Endodermal cell (in vitro differentiated cells): ENCODE results near the gene RNF223. TPM values are rescaled to one million over a fixed set of nuclear protein-coding genes. Genes with fewer than 3 reads are reported as not detected.
"Not testable (repeated sequence)": the region's sequence is repeated elsewhere in the genome, so short reads cannot be mapped to it uniquely, and the experiment has no call there.

Experiments used
- DNase-seq: peaks from one replicate; pipeline ENCODE4 v3.0.0-alpha.2; 2017
- H3K27ac ChIP-seq: 2 replicates; pipeline ENCODE4 v1.5.1; 2013; ENCODE audit warnings: mild to moderate bottlenecking, low read depth, low read length, moderate library complexity
- H3K27me3 ChIP-seq: 2 replicates; pipeline ENCODE4 v1.6.1; 2013; ENCODE audit warnings: mild to moderate bottlenecking, low read length, moderate library complexity; ENCODE audit not compliant: insufficient read depth, control insufficient read depth, poor library complexity, severe bottlenecking
- H3K36me3 ChIP-seq: 2 replicates; pipeline ENCODE4 v1.7.0; 2013; ENCODE audit warnings: mild to moderate bottlenecking, low read length, moderate library complexity; ENCODE audit not compliant: control insufficient read depth, insufficient read depth
- H3K4me1 ChIP-seq: one replicate; pipeline ENCODE4 v1.7.0; 2013; ENCODE audit warnings: low read length; ENCODE audit not compliant: control insufficient read depth, insufficient read depth
- H3K4me3 ChIP-seq: 2 replicates; pipeline ENCODE4 v1.5.1; 2013; ENCODE audit warnings: mild to moderate bottlenecking, low read length, moderate library complexity
- H3K9ac ChIP-seq: 2 replicates; pipeline ENCODE4 v1.6.1; 2013; ENCODE audit warnings: mild to moderate bottlenecking, low read length, moderate library complexity; ENCODE audit not compliant: poor library complexity, severe bottlenecking; ENCODE audit errors: extremely low read depth
- H3K9me3 ChIP-seq: 2 replicates; pipeline ENCODE4 v1.6.1; 2013; ENCODE audit warnings: mild to moderate bottlenecking, low read length, moderate library complexity; ENCODE audit not compliant: control insufficient read depth
- H3K27ac Mint-ChIP-seq: 2 replicates; pipeline ENCODE4 v1.8.0; 2020; ENCODE audit warnings: mixed read lengths
- H3K27me3 Mint-ChIP-seq: 2 replicates; pipeline ENCODE4 v1.8.0; 2021; ENCODE audit warnings: mild to moderate bottlenecking, mixed read lengths; ENCODE audit not compliant: insufficient read depth
- H3K36me3 Mint-ChIP-seq: 2 replicates; pipeline ENCODE4 v1.8.0; 2020; ENCODE audit warnings: low read depth, mixed read lengths
- H3K4me1 Mint-ChIP-seq: 2 replicates; pipeline ENCODE4 v1.8.0; 2020; ENCODE audit warnings: mixed read lengths
- H3K4me3 Mint-ChIP-seq: 2 replicates; pipeline ENCODE4 v1.8.0; 2020; ENCODE audit warnings: mild to moderate bottlenecking, moderate library complexity, mixed read lengths
- H3K9me3 Mint-ChIP-seq: 2 replicates; pipeline ENCODE4 v1.8.0; 2020; ENCODE audit warnings: mild to moderate bottlenecking, mixed read lengths
- CTCF ChIP-seq: fragments of 200-600 bp; sonication (generic); conservative IDR thresholded peaks from 2 replicates; pipeline ENCODE4 v1.5.0; 2021; ENCODE audit warnings: antibody characterized with exemption, mild to moderate bottlenecking
- WGBS, 2 experiments: methylation state at CpG; one replicate each; pipeline versions ENCODE4 v1.1.5 to v1.1.7; 2013; ENCODE audit warnings: missing lambda C conversion rate in 2 of 2, mixed read lengths in 1 of 2; ENCODE audit not compliant: insufficient coverage in 1 of 2, insufficient read length in 1 of 2; 5-methylcytosine and 5-hydroxymethylcytosine counted together
- total RNA-seq, 2 donors: library from RNA; stranded (reverse); fragmentation: NEBNext Ultra II Directional in 1 of 2; extraction: Animal tissue kit (Norgen Biotek cat#: 25700) in 1 of 2; gene quantifications; 2 replicates in 1 of 2; 3 replicates in 1 of 2; pipeline ENCODE4 v1.2.1, GENCODE V29; 2021

Gene RNF223
- total RNA-seq, 2 donors from 2014 or later: not detected

DNA sequence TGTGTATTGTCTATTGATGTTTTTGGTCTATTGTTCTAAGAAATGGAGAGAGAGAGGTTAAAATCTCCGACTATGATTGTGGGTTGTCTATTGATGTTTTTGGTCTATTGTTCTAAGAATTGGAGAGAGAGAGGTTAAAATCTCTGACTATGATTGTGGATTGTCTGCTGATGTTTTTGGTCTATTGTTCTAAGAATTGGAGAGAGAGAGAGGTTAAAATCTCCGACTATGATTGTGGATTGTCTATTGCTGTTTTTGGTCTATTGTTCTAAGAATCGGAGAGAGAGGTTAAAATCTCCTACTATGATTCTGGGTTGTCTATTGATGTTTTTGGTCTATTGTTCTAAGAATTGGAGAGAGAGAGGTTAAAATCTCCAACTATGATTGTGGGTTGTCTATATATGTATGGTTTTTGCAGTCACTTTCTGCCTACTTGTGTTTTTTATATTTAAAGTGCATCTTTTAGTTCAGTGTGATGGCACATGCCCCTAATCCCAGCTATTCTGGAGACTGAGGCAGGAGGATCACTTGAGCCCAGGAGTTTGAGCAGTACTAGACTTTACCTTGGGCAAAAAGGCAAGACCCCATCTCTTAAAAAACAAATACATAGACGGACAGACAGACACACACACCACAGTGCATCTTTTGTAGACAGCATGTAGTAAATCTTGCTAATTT lies 25.5 kb upstream of the RNF223 start:
- H3K27ac Mint-ChIP-seq: no peak overlapping the region
- 90 to 91% methylated on average over 3 to 4 of the region's 4 CpGs for WGBS, 2 experiments
- peaks cover 35% of the 10 kb centered on the region for H3K36me3 Mint-ChIP-seq

DNA sequence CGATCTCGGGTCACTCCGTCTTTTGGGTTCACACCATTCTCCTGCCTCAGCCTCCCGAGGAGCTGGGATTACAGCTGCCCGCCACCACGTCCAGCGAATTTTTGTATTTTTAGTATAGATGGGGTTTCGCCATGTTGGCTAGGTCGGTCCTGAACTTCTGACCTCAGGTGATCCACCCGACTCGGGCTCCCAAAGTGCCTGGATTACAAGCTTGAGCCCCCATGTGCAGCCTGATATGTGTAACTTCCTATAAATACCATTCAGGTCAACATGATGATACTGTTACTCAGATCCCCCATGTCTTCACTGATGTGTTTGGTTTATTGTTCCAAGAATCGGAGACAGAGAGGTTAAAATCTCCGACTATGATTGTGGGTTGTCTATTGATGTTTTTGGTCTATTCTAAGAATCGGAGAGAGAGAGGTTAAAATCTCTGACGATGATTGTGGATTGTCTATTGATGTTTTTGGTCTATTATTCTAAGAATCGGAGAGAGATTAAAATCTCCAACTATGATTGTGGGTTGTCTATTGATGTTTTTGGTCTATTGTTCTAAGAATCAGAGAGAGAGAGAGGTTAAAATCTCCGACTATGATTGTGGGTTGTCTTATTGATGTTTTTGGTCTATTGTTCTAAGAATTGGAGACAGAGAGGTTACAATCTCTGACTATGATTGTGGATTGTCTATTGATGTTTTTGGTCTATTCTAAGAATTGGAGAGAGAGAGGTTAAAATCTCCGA lies 24.7 kb upstream of the RNF223 start:
- Mint-ChIP-seq H3K4me3 (no peak overlapping the region), H3K4me1 (no peaks in the 10 kb centered on the region), H3K27ac (no peak overlapping the region), H3K36me3 (peaks cover 30% of the 10 kb centered on the region), H3K27me3 (peaks cover 14% of the 10 kb centered on the region), H3K9me3 (peaks cover 48% of the 10 kb centered on the region)
- 94 to 97% methylated on average over 7 to 18 of the region's 18 CpGs for WGBS, 2 experiments
- TF ChIP-seq CTCF: no peak
- no peaks in the 10 kb centered on the region for H3K27me3 ChIP-seq
- no peaks in the 10 kb centered on the region for H3K36me3 ChIP-seq
- H3K4me3 ChIP-seq: no peak overlapping the region
- no peak overlapping the region for H3K27ac ChIP-seq
- peaks cover 39% of the 10 kb centered on the region for H3K9me3 ChIP-seq
- H3K4me1 ChIP-seq: no peaks in the 10 kb centered on the region
- no peak for DNase-seq
- H3K9ac ChIP-seq: no peak overlapping the region

More for the DNA sequence above, 25.5 kb upstream of the RNF223 start:
- no peaks in the 10 kb centered on the region for H3K4me1 Mint-ChIP-seq
- Histone ChIP-seq H3K36me3 (no peaks in the 10 kb centered on the region), H3K4me3 (no peak overlapping the region), H3K9me3 (peaks cover 39% of the 10 kb centered on the region), H3K27ac (no peak overlapping the region), H3K9ac (no peak overlapping the region), H3K27me3 (no peaks in the 10 kb centered on the region), H3K4me1 (no peaks in the 10 kb centered on the region)
- H3K27me3 Mint-ChIP-seq: peaks cover 14% of the 10 kb centered on the region
- peaks cover 46% of the 10 kb centered on the region for H3K9me3 Mint-ChIP-seq
- DNase-seq: no peak
- TF ChIP-seq CTCF: no peak
- no peak overlapping the region for H3K4me3 Mint-ChIP-seq

- peaks cover 37% of the 10 kb centered on the region for H3K9me3 Mint-ChIP-seq
- H3K9me3 ChIP-seq: peaks cover 35% of the 10 kb centered on the region
- DNase-seq, H3K27ac ChIP-seq, H3K4me1 ChIP-seq, H3K27ac Mint-ChIP-seq, H3K36me3 ChIP-seq, H3K9ac ChIP-seq, H3K4me1 Mint-ChIP-seq, H3K4me3 ChIP-seq, H3K4me3 Mint-ChIP-seq, H3K27me3 ChIP-seq: not testable (repeated sequence)
- H3K27me3 Mint-ChIP-seq: peaks cover 11% of the 10 kb centered on the region
- H3K36me3 Mint-ChIP-seq: peaks cover 14% of the 10 kb centered on the region
- WGBS, 2 experiments: 96 to 100% methylated on average over 2 to 5 of the region's 5 CpGs
These were observed 22.0 kb upstream of the RNF223 start for GRCh38 chr1:1096136-1096535.
